GM21529 (cell line): ENCODE results near the gene IL36A.

ENCODE experiments used
- ATAC-seq: cut with Tn5 transposase; IDR thresholded peaks from one replicate; pipeline ENCODE4 v1.9.1; 2021; ENCODE audit not compliant: unreplicated experiment

The IL36A gene

DNA sequence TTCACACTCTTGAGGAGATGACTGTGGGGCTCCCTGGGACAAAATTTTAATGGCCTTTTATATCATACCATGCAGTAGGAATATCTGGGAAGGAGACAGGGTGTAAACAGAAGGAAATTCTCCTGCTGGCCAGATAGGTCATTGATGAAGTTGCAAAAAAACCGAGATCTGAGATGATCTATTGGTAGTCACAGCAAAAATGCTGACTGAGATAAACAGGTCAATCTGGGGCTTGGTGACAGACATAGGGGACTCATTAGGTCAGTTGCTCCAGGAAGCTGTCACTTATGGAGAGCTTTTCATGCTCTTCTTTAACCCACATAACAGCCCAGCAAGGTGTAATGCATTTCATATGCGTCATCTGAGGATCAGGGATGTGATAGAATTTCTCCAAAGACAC, 2.6 kb upstream of the IL36A start:
- no peak for ATAC-seq

- ATAC-seq, result no peak
Measured at GRCh38 chr2:113007250-113007649, 2.0 kb downstream of the IL36A start.

DNA sequence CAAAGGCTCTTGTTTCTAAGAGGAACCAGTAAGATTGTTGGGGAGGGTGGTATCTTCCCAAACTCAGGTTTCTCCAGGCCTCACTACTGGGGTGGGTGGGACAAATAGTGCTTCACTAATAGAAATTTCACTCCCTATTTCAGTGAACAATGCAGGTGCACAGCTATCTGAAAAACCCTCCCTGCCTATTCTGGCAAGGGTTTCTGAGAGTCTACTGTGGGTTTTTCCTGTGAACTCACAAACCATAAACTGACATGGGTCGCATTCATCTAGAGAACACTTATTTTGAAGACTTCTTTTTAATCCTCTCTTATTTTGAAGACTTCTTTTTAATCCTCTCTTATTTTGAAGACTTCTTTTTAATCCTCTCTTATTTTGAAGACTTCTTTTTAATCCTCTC, 4.4 kb downstream of the IL36A start:
- no peak for ATAC-seq

GRCh38 chr2:113010088-113010487, 4.8 kb downstream of the IL36A start:
- ATAC-seq, result no peak

GRCh38 chr2:113011108-113011507, 5.8 kb downstream of the IL36A start:
- ATAC-seq, result no peak

DNA sequence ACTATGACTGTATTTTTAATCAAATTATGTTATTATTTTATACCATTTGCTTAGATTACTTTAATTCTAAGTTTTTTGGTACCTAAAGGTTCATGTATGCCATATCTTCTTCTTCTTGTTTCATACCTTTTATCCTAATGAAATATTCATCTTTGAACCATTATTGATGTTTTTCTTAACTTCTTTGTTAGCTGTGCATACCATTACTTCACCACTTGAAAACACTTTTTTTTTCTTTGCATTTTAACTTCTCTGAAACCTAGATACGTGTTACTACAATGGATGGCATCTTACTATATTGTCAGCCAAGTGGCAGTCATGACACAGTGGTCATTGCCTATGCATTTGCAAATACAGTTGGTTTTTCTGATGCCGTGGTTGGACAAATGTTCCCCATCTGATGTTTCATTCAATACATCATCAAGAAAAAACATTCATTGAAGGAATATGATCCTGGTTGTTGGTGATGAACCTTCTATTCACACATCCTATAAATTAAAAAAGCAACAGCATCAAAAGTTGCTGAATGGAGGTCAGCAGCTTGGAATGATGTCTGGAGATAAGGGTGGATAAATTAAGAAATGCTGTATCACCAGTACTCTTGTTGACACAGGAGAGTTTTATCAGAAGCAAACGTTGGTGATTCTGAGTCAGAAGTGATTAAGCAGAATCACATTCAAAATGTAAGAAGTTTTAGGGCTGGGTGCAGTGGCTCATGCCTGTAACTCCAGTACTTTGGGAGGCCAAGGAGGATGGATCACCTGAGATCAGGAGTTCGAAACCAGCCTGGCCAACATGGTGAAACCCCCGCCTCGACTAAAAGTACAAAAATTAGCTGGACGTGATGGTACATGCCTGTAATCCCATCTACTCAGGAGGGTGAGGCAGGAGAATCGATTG, 7.4 kb downstream of the IL36A start:
- no peak for ATAC-seq

GRCh38 chr2:113013336-113013661, 8.0 kb downstream of the IL36A start:
- ATAC-seq, result no peak

DNA sequence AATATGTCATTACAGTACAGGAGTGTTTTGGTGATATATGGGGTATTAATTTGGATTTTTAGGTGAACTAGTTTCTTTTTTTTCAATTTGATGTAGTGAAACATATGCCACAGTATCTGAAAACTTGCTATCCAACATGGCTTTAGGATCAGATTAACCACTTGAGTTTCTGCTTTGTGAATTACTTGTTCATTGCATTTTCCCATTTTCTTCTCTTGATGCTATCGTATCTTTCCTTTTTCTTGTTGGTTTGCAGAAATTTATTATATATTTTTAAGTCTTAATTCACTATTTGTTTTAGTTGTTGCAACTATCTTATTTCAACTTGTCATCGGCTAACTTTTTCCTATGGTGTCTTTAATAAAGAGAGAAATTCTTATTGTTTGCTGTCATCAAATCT, 8.8 kb downstream of the IL36A start:
- no peak for ATAC-seq

GRCh38 chr2:113015042-113015441, 9.8 kb downstream of the IL36A start:
- ATAC-seq, result no peak

DNA sequence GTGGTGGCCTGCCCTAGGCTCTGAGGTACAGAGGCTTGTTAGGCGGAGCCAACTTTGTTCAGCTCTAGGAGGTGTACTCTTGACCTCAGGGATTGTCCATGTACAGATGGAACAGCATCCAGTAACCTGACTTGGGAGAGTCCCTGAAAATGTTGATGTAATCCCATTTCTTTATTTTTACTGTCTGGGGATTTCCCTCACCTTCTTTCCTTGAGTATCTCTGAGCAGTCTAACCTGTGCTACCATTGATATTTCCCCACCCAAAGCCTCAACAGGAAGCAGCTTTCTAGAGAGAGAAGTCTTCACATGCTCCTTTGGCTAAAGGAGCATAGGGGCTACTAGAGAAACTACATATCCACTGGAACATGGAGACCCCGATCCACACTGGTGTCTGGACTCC, 10.4 kb downstream of the IL36A start:
- ATAC-seq, result no peak

DNA sequence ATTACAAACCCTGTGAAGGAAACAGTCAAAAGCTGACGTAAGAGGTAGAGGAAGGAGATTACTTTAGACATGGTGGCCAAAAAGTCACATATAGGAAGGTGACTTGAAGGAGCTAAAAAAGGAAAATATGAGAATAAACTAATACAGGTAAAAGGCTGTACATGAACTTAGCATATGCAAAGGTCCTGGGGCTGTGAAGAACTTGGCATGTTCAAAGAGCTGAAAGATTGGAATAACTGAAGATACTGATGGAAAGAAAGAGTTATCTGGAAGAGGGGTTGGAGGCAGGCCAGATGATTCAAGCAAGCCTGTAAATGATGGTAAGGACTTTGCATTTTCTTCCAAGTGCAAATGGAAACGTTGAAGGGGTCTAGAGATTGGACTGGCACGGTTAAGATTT, 13.2 kb downstream of the IL36A start:
- ATAC-seq, result no peak

- ATAC-seq, result no peak
Measured at GRCh38 chr2:113021312-113021711, 16.1 kb downstream of the IL36A start.

- no peak for ATAC-seq
Measured at GRCh38 chr2:113024764-113025163, 19.5 kb downstream of the IL36A start.

- ATAC-seq, result no peak
Measured at GRCh38 chr2:113025737-113026136, 20.5 kb downstream of the IL36A start.

- no peak for ATAC-seq
Measured at GRCh38 chr2:113027691-113028090, 22.4 kb downstream of the IL36A start.

GRCh38 chr2:113028112-113028511, 22.9 kb downstream of the IL36A start:
- ATAC-seq, result no peak

DNA sequence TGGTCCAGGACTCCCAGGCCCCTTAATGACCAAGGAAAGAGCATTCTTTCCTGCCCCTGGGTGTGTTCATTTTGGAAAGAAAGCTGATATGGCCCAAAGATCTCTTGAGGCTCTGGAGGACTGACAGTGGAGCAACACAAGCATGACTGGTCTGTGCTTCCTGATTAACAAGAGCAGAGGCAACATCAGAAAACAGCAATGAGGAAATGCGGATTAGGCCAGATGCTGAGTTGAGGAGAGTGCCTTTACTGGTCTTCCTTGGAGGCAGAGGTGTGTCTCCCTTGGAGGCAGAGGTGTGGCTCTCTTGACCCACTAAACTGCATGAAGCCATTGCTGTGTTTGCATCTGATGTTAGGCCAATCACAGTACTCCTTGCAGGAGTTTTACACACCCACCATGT, 27.5 kb downstream of the IL36A start:
- ATAC-seq, result no peak

GRCh38 chr2:113034016-113034415, 28.8 kb downstream of the IL36A start:
- ATAC-seq, result no peak

- no peak for ATAC-seq
Measured at GRCh38 chr2:113036763-113037162, 31.5 kb downstream of the IL36A start.

GRCh38 chr2:113038291-113038690, 33.0 kb downstream of the IL36A start:
- no peak for ATAC-seq

DNA sequence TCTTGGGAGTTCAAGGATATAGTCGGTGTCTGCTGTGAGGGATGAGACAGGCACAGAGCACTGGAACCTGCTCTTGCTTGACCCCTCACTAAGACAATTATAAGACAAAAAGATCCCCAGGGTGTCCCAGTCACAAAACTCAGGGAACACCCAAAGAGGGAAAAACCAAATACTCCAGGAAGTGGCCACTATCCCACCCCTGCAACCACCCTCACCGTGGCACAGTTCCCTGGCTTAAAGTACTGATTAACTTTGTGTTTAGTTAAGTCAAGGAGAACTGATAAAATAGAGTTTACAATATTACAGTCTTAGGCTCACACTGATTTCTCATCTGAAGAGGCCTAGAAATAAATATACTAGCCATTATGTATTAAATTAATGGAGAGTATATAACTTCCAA, 33.9 kb downstream of the IL36A start:
- no peak for ATAC-seq

- no peak for ATAC-seq
Measured at GRCh38 chr2:113039719-113040118, 34.5 kb downstream of the IL36A start.

DNA sequence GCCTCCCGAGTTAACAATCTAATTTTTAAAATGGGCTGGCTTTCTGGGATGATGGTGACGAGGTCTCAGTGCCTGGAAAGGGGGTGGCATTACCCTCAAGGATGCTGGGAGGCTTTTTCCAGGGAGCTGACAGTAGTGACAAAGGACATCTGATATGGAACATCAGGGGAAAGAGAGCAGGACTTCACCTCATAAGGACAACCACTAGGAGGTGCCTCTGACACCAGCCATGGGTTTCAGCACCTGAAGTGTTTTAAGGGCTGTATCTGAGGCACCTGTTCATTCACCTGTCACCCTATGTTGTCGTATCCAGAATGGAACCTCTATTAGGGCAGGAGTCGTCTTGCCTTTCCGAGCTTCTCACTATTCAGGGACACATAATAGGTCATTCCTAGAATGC, 36.6 kb downstream of the IL36A start:
- ATAC-seq, result no peak
